Mucosa of descending colon (tissue), 3 donors: ENCODE results near the gene TUBB8B. TPM values are rescaled to one million over a fixed set of nuclear protein-coding genes. Genes with fewer than 3 reads are reported as not detected.
"Not testable (repeated sequence)": the region's sequence is repeated elsewhere in the genome, so short reads cannot be mapped to it uniquely, and the experiment has no call there.

Source experiments
- ATAC-seq: fragments of 200-7000 bp; cut with Tn5 transposase; one replicate; pipeline ENCODE4 v1.9.1; 2020; ENCODE audit warnings: mild to moderate bottlenecking, moderate library complexity
- DNase-seq, 3 donors: peaks; one replicate each; pipeline ENCODE4 v3.0.0-alpha.2; 2020
- H3K36me3 ChIP-seq: fragments of 200-600 bp; one replicate; pipeline ENCODE4 v1.8.0; 2021; ENCODE audit warnings: low read depth, mild to moderate bottlenecking
- H3K4me1 ChIP-seq: fragments of 200-600 bp; one replicate; pipeline ENCODE4 v1.8.0; 2021; ENCODE audit warnings: low read depth, mild to moderate bottlenecking
- H3K4me3 ChIP-seq: fragments of 200-600 bp; one replicate; pipeline ENCODE4 v1.8.0; 2021; ENCODE audit warnings: mild to moderate bottlenecking
- H3K9me3 ChIP-seq: fragments of 200-600 bp; one replicate; pipeline ENCODE4 v1.8.0; 2021; ENCODE audit warnings: mild to moderate bottlenecking
- intact Hi-C, 2 donors: fragments of 100-400 bp; cut with DNase I in 1 of 2; cut with micrococcal nuclease in 1 of 2; formaldehyde crosslinking; loops; one replicate each; pipeline versions ENCODE4 v1.11.0 to v1.11.1; 2022; cut with DNase I, micrococcal nuclease
- long read RNA-seq, 2 donors: library from polyadenylated mRNA; unstranded; transcript quantifications; one replicate each; pipeline ENCODE4 v2.0.0, GENCODE V29; 2019 to 2021
- total RNA-seq, 3 donors: library from RNA; stranded (reverse); fragmentation: NEBNext Ultra II Directional in 2 of 3; extraction: Animal tissue kit (Norgen Biotek cat#: 25700) in 2 of 3; gene quantifications; one replicate each; pipeline versions ENCODE4 v1.2.1 to v1.2.4, GENCODE V29; 2021 to 2023
- donor health status: DM: no; HTN: no; CAD: no; lungs with moderate emphysema.
- donor health status: DM: no; HTN: no; CAD: no.
- donor health status: DM: no; HTN: yes; CAD: no.

Gene TUBB8B
- 1 to 10 TPM in 1 of 3 donors, under 1 TPM in 1, not detected in 1; 0.55 to 1.2 TPM for total RNA-seq
- long read RNA-seq, donor 1, result 0 reads
- long read RNA-seq, donor 2, result 0 reads

GRCh38 chr18:49176-49665 lies at the start of gene TUBB8B:
Gene TUBB8B, minus strand, starts transcription at chr18:49615. Its CDS starts 58 bp downstream, at chr18:49557.
- H3K9me3 ChIP-seq, DNase-seq, H3K36me3 ChIP-seq, H3K4me1 ChIP-seq, H3K4me3 ChIP-seq, intact Hi-C loops, ATAC-seq: not testable (repeated sequence)

GRCh38 chr18:97252-97914 lies 48.0 kb upstream of the TUBB8B start:
- H3K36me3 ChIP-seq, H3K4me3 ChIP-seq, H3K9me3 ChIP-seq, H3K4me1 ChIP-seq, ATAC-seq, intact Hi-C loops, DNase-seq: not testable (repeated sequence)

- DNase-seq, H3K4me1 ChIP-seq, H3K36me3 ChIP-seq, intact Hi-C loops, H3K4me3 ChIP-seq, ATAC-seq, H3K9me3 ChIP-seq: not testable (repeated sequence)
Observed at GRCh38 chr18:96767-97131, 47.3 kb upstream of the TUBB8B start.

GRCh38 chr18:96101-96766 lies 46.8 kb upstream of the TUBB8B start:
- peak in 1 of 3 donors; percentile 32 for DNase-seq
- H3K36me3 ChIP-seq, intact Hi-C loops, H3K4me1 ChIP-seq, H3K4me3 ChIP-seq, H3K9me3 ChIP-seq: not testable (repeated sequence)
- ATAC-seq, result peak; percentile 18

- H3K4me1 ChIP-seq, DNase-seq, H3K9me3 ChIP-seq, ATAC-seq, H3K4me3 ChIP-seq, H3K36me3 ChIP-seq, intact Hi-C loops: not testable (repeated sequence)
Observed at GRCh38 chr18:95580-95979, 46.2 kb upstream of the TUBB8B start.

GRCh38 chr18:93897-94408 lies 44.5 kb upstream of the TUBB8B start:
- DNase-seq, H3K4me3 ChIP-seq, intact Hi-C loops, ATAC-seq, H3K4me1 ChIP-seq, H3K9me3 ChIP-seq, H3K36me3 ChIP-seq: not testable (repeated sequence)

DNA sequence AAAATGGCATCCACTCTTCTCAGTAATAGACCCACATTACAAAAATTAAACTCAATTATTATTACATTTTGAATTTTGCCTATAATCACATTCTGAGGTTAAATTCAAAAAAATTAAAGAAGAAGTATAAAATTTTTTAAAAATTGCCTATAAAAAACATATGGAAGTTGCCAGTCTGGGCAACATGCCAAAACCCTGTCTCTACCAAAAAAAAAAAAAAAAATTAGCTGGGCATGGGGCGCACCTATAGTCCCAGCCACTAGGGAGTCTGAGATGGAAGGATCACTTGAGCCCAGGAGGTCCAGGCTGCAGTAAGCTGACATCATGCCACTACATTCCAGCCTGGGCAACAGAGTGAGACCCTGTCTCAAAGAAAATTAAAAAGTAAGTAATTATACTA lies 42.1 kb upstream of the TUBB8B start:
- intact Hi-C loops, H3K9me3 ChIP-seq, H3K4me1 ChIP-seq, H3K4me3 ChIP-seq, ATAC-seq, DNase-seq, H3K36me3 ChIP-seq: not testable (repeated sequence)

DNA sequence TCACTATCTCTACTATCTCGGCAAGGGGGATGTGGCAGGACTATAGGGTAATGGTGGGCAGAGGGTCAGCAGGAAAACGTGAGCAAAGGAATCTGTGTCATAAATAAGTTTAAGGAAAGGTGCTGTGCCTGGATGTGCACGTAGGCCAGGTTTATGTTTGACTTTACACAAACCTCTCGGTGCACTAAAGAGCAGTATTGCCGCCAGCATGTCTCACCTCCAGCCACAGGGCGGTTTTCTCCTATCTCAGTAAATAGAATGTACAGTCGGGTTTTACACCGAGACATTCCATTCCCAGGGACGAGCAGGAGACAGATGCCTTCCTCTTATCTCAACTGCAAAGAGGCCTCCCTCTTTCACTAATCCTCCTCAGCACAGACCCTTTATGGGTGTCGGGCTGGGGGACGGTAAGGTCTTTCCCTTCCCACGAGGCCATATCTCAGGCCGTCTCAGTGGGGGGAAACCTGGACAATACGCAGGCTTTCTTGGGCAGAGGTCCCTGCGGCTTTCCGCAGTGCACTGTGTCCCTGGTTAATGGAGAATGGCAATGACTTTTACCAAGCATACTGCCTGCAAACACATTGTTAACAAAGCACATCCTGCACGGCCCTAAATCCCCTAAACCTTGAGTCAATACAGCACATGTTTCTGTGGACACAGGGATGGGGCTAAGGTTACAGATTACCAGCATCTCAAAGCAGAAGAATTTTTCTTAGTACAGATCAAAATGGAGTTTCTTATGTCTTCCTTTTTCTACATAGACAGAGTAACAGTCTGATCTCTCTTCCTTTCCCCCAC lies 41.2 kb upstream of the TUBB8B start:
- H3K4me3 ChIP-seq, intact Hi-C loops, H3K36me3 ChIP-seq, ATAC-seq, H3K4me1 ChIP-seq, DNase-seq, H3K9me3 ChIP-seq: not testable (repeated sequence)

GRCh38 chr18:89124-89523 lies 39.7 kb upstream of the TUBB8B start:
- H3K4me3 ChIP-seq, H3K36me3 ChIP-seq, H3K9me3 ChIP-seq, ATAC-seq, DNase-seq, intact Hi-C loops, H3K4me1 ChIP-seq: not testable (repeated sequence)

- H3K4me1 ChIP-seq, H3K4me3 ChIP-seq, DNase-seq, H3K36me3 ChIP-seq, H3K9me3 ChIP-seq, ATAC-seq, intact Hi-C loops: not testable (repeated sequence)
Observed at GRCh38 chr18:84801-85200, 35.4 kb upstream of the TUBB8B start.

- DNase-seq, H3K36me3 ChIP-seq, H3K9me3 ChIP-seq, intact Hi-C loops, ATAC-seq, H3K4me3 ChIP-seq, H3K4me1 ChIP-seq: not testable (repeated sequence)
Observed at GRCh38 chr18:82626-83209, 33.3 kb upstream of the TUBB8B start.

- H3K9me3 ChIP-seq, intact Hi-C loops, ATAC-seq, H3K4me1 ChIP-seq, H3K4me3 ChIP-seq, H3K36me3 ChIP-seq, DNase-seq: not testable (repeated sequence)
Observed at GRCh38 chr18:80881-81280, 31.5 kb upstream of the TUBB8B start.

- H3K4me1 ChIP-seq, H3K36me3 ChIP-seq, ATAC-seq, H3K4me3 ChIP-seq, H3K9me3 ChIP-seq, DNase-seq, intact Hi-C loops: not testable (repeated sequence)
Observed at GRCh38 chr18:80202-80601, 30.8 kb upstream of the TUBB8B start.
